SK-N-SH (cell line): ENCODE measurements around the gene GALK1. TPM values are rescaled to one million over a fixed set of nuclear protein-coding genes. Genes with fewer than 3 reads are reported as not detected.

Source experiments
- CTCF ChIA-PET: fragments of 300-600, 350-600 bp; formaldehyde crosslinking; extraction: SDS; loops from one replicate; lab custom pipeline; 2021; lab: Yijun Ruan, JAX
- POLR2A ChIA-PET: fragments of 350-600 bp; sonication (Branson Sonifier 250); formaldehyde crosslinking; extraction: SDS; loops from one replicate; lab custom pipeline; 2020; ENCODE audit warnings: antibody characterized with exemption, inconsistent platforms; lab: Yijun Ruan, JAX
- DNase-seq: peaks from one replicate; pipeline ENCODE4 v3.0.0; 2012
- H2AFZ ChIP-seq: fragments of 200-600 bp; sonication (generic); 2 replicates; pipeline ENCODE4 v1.8.1; 2016; ENCODE audit warnings: antibody characterized with exemption, mild to moderate bottlenecking, low read depth
- H3F3A ChIP-seq: fragments of 200-600 bp; sonication (generic); replicated peaks from 2 replicates; pipeline ENCODE3; 2016; ENCODE audit warnings: antibody characterized with exemption, mild to moderate bottlenecking; ENCODE audit not compliant: insufficient read depth
- H3K27ac ChIP-seq, 2 experiments: fragments of 200-500 bp in 1 of 2; fragments of 200-600 bp in 1 of 2; sonication (Bioruptor generic) in 1 of 2; sonication (generic), shearing (Covaris generic) in 1 of 2; 2 replicates each; pipeline versions ENCODE4 v1.5.1 to v1.6.1; 2014 to 2016; ENCODE audit warnings: low read depth in 2 of 2, inconsistent platforms in 1 of 2, low read length in 1 of 2, mild to moderate bottlenecking in 1 of 2, mixed read lengths in 1 of 2
- H3K27me3 ChIP-seq: fragments of 200-600 bp; sonication (generic), shearing (Covaris generic); 2 replicates; pipeline ENCODE4 v1.6.1; 2016; ENCODE audit warnings: mixed run types; ENCODE audit not compliant: insufficient read depth
- H3K36me3 ChIP-seq, 2 experiments: fragments of 200-500 bp in 1 of 2; fragments of 200-600 bp in 1 of 2; sonication (Bioruptor generic) in 1 of 2; sonication (generic) in 1 of 2; replicated peaks in 1 of 2; 2 replicates each; pipeline versions ENCODE3 to v1.5.1; 2014 to 2016; ENCODE audit warnings: low read length in 1 of 2, mild to moderate bottlenecking in 1 of 2; ENCODE audit not compliant: insufficient read depth in 2 of 2, control insufficient read depth in 1 of 2
- H3K4me1 ChIP-seq, 2 experiments: fragments of 200-500 bp in 1 of 2; fragments of 200-600 bp in 1 of 2; sonication (Bioruptor generic) in 1 of 2; sonication (generic), shearing (Covaris generic) in 1 of 2; 2 replicates each; pipeline versions ENCODE4 v1.5.1 to v1.6.1; 2014 to 2016; ENCODE audit warnings: low read depth in 1 of 2, low read length in 1 of 2, mixed run types in 1 of 2; ENCODE audit not compliant: insufficient read depth in 2 of 2, control insufficient read depth in 1 of 2
- H3K4me2 ChIP-seq: fragments of 200-600 bp; sonication (generic), shearing (Covaris generic); 2 replicates; pipeline ENCODE4 v1.6.1; 2017; ENCODE audit warnings: mixed run types
- H3K4me3 ChIP-seq, 2 experiments: fragments of 200-500 bp in 1 of 2; fragments of 200-600 bp in 1 of 2; sonication (Bioruptor generic) in 1 of 2; sonication (generic), shearing (Covaris generic) in 1 of 2; 2 replicates each; pipeline versions ENCODE4 v1.5.1 to v1.8.1; 2014 to 2016; ENCODE audit warnings: low read depth in 2 of 2, inconsistent platforms in 1 of 2, low read length in 1 of 2, mild to moderate bottlenecking in 1 of 2, mixed read lengths in 1 of 2, moderate library complexity in 1 of 2
- H3K79me2 ChIP-seq: fragments of 200-600 bp; sonication (generic); 2 replicates; pipeline ENCODE4 v1.8.1; 2017; ENCODE audit warnings: mild to moderate bottlenecking; ENCODE audit not compliant: insufficient read depth
- H3K9ac ChIP-seq: fragments of 200-600 bp; sonication (generic); 2 replicates; pipeline ENCODE4 v1.6.1; 2017; ENCODE audit warnings: mixed run types
- H3K9me2 ChIP-seq: fragments of 200-600 bp; sonication (generic); 2 replicates; pipeline ENCODE4 v1.6.1; 2017; ENCODE audit warnings: mixed run types
- H3K9me3 ChIP-seq: fragments of 200-600 bp; sonication (generic); 2 replicates; pipeline ENCODE4 v1.6.1; 2017; ENCODE audit warnings: mixed run types, mild to moderate bottlenecking, moderate library complexity
- H4K20me1 ChIP-seq: fragments of 200-600 bp; sonication (generic); 2 replicates; pipeline ENCODE4 v1.6.1; 2017; ENCODE audit warnings: mild to moderate bottlenecking, mixed run types; ENCODE audit not compliant: insufficient read depth
- CHD2 ChIP-seq: fragments of 150-350 bp; IDR thresholded peaks from 2 replicates; pipeline ENCODE4 v1.6.1; 2018; ENCODE audit warnings: low read length; ENCODE audit not compliant: partially characterized antibody
- FOXJ3 ChIP-seq: sonication (generic); formaldehyde crosslinking; IDR thresholded peaks from 2 replicates; pipeline ENCODE4 v1.5.1; 2020; ENCODE audit warnings: mild to moderate bottlenecking, missing genetic modification reagents
- GATA2 ChIP-seq: sonication (generic); formaldehyde crosslinking; IDR thresholded peaks from 2 replicates; pipeline ENCODE4 v1.5.0; 2020; ENCODE audit warnings: mild to moderate bottlenecking, missing genetic modification reagents
- JUND ChIP-seq: IDR thresholded peaks from 2 replicates; pipeline ENCODE4 v1.4.0; 2012
- MEF2A ChIP-seq: IDR thresholded peaks from 2 replicates; pipeline ENCODE4 v1.4.0; 2012; ENCODE audit warnings: low read depth, borderline replicate concordance
- NFIC ChIP-seq: IDR thresholded peaks from 2 replicates; pipeline ENCODE4 v1.4.0; 2012; ENCODE audit warnings: borderline replicate concordance
- NRF1 ChIP-seq: IDR thresholded peaks from 2 replicates; pipeline ENCODE4 v1.6.1; 2012; ENCODE audit warnings: low read depth, mild to moderate bottlenecking, low read length
- RAD21 ChIP-seq: IDR thresholded peaks from 2 replicates; pipeline ENCODE4 v1.6.1; 2012; ENCODE audit warnings: mild to moderate bottlenecking, low read length
- RFX5 ChIP-seq: IDR thresholded peaks from 2 replicates; pipeline ENCODE4 v1.6.1; 2012; ENCODE audit warnings: mild to moderate bottlenecking, improper control_type of control experiment, low read length
- RXRA ChIP-seq: IDR thresholded peaks from 2 replicates; pipeline ENCODE4 v1.4.0; 2012; ENCODE audit warnings: low read depth, mild to moderate bottlenecking, borderline replicate concordance
- SIN3A ChIP-seq: IDR thresholded peaks from 2 replicates; pipeline ENCODE4 v1.6.1; 2012; ENCODE audit warnings: low read depth, mild to moderate bottlenecking, low read length, moderate library complexity, borderline replicate concordance
- TAF1 ChIP-seq: IDR thresholded peaks from 2 replicates; pipeline ENCODE4 v1.6.1; 2012; ENCODE audit warnings: low read depth, mild to moderate bottlenecking, low read length, moderate library complexity, borderline replicate concordance
- TCF12 ChIP-seq: IDR thresholded peaks from 2 replicates; pipeline ENCODE4 v1.4.0; 2012
- TEAD4 ChIP-seq: IDR thresholded peaks from 2 replicates; pipeline ENCODE4 v1.4.0; 2012; ENCODE audit warnings: mild to moderate bottlenecking, borderline replicate concordance; ENCODE audit not compliant: insufficient read depth
- YY1 ChIP-seq: IDR thresholded peaks from 2 replicates; pipeline ENCODE4 v1.4.0; 2012; ENCODE audit warnings: low read depth, mild to moderate bottlenecking
- ZBTB33 ChIP-seq: IDR thresholded peaks from 2 replicates; pipeline ENCODE4 v1.4.0; 2012; ENCODE audit warnings: low read depth, borderline replicate concordance
- WGBS: methylation state at CpG from one replicate; pipeline ENCODE4 v1.1.6; 2017; ENCODE audit warnings: low lambda C conversion rate; 5-methylcytosine and 5-hydroxymethylcytosine counted together
- polyA plus RNA-seq, 3 experiments: library from polyadenylated mRNA; depleted of rRNA; stranded (reverse); fragments of >200 nt; gene quantifications; 2 replicates each; pipeline ENCODE4 v1.2.3, GENCODE V29; 2012
- TF ChIP-seq, protein P1 (sequence below): IDR thresholded peaks from 2 replicates; pipeline ENCODE4 v1.6.1; 2012; ENCODE audit warnings: mild to moderate bottlenecking, low read depth, low read length, moderate library complexity

The GALK1 gene
- polyA plus RNA-seq, 1 of the 3 experiments (the other 2 are of a cell fraction): 36.5 TPM

DNA sequence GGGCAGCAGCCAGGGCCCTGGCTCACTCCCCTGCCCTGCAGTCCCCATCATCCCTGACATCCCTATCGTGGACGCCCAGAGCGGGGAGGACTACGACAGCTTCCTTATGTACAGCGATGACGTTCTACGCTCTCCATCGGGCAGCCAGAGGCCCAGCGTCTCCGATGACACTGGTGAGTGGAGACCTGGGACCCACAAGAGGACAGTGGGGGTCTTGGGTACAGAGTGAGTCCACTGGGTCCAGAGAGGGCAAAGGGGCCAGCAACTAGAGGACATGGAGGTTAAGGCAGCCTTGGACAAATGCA lies 12.6 kb downstream of the GALK1 start:
- no peak overlapping the region for H3K4me2 ChIP-seq
- WGBS: 91% methylated on average over 10 of the region's 10 CpGs
- no peak overlapping the region for H3K27ac ChIP-seq
- peaks cover 17% of the 10 kb centered on the region for H3F3A ChIP-seq
- no peaks in the 10 kb centered on the region for H3K36me3 ChIP-seq
- POLR2A ChIA-PET: no interaction called here
- no peak overlapping the region for H3K4me3 ChIP-seq
- no peak overlapping the region for H2AFZ ChIP-seq
- H3K27me3 ChIP-seq: no peaks in the 10 kb centered on the region
- no peaks in the 10 kb centered on the region for H3K9me3 ChIP-seq
- TF ChIP-seq ZBTB33 (no peak), FOXJ3 (no peak), SIN3A (no peak), TEAD4 (no peak), TAF1 (no peak)
- TF ChIP-seq, protein P1, sequence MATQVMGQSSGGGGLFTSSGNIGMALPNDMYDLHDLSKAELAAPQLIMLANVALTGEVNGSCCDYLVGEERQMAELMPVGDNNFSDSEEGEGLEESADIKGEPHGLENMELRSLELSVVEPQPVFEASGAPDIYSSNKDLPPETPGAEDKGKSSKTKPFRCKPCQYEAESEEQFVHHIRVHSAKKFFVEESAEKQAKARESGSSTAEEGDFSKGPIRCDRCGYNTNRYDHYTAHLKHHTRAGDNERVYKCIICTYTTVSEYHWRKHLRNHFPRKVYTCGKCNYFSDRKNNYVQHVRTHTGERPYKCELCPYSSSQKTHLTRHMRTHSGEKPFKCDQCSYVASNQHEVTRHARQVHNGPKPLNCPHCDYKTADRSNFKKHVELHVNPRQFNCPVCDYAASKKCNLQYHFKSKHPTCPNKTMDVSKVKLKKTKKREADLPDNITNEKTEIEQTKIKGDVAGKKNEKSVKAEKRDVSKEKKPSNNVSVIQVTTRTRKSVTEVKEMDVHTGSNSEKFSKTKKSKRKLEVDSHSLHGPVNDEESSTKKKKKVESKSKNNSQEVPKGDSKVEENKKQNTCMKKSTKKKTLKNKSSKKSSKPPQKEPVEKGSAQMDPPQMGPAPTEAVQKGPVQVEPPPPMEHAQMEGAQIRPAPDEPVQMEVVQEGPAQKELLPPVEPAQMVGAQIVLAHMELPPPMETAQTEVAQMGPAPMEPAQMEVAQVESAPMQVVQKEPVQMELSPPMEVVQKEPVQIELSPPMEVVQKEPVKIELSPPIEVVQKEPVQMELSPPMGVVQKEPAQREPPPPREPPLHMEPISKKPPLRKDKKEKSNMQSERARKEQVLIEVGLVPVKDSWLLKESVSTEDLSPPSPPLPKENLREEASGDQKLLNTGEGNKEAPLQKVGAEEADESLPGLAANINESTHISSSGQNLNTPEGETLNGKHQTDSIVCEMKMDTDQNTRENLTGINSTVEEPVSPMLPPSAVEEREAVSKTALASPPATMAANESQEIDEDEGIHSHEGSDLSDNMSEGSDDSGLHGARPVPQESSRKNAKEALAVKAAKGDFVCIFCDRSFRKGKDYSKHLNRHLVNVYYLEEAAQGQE: no peak
- TF ChIP-seq, all 33 proteins: peak for 0
- peaks cover 0 to 39% of the 10 kb centered on the region in 2 experiments; a peak in 1 of 4 replicates for H3K4me1 ChIP-seq
- CTCF ChIA-PET: interaction anchor here (0.7 to 31.4 kb wide), 23 partner anchors 12 to 261 kb away, joined by 3 to 1370 read pairs (median 14); partner anchors contain the start of genes GALK1, ITGB4, MRPL38 and RECQL5
- no peaks in the 10 kb centered on the region for H3K79me2 ChIP-seq
- no peak overlapping the region for H3K9ac ChIP-seq
- no peaks in the 10 kb centered on the region for H3K9me2 ChIP-seq
- DNase-seq: no peak
- H4K20me1 ChIP-seq: no peaks in the 10 kb centered on the region

GRCh38 chr17:75751676-75752404 lies 13.2 kb downstream of the GALK1 start:
- no peaks in the 10 kb centered on the region for H3K9me3 ChIP-seq
- H3K4me3 ChIP-seq: no peak overlapping the region
- peaks cover 0 to 39% of the 10 kb centered on the region in 2 experiments; a peak in 1 of 4 replicates for H3K4me1 ChIP-seq
- POLR2A ChIA-PET: interaction anchor here (3.2 kb wide), 1 partner anchor 24 kb away, joined by 18 read pairs; no protein-coding TSS in a partner anchor
- 85% methylated on average over 23 of the region's 24 CpGs for WGBS
- H2AFZ ChIP-seq: no peak overlapping the region
- no peak overlapping the region for H3K4me2 ChIP-seq
- H3K9ac ChIP-seq: no peak overlapping the region
- H3K79me2 ChIP-seq: no peaks in the 10 kb centered on the region
- no peaks in the 10 kb centered on the region for H3K27me3 ChIP-seq
- peaks cover 18% of the 10 kb centered on the region for H3F3A ChIP-seq
- CTCF ChIA-PET: interaction anchor here (0.7 to 31.4 kb wide), 22 partner anchors 9 to 151 kb away, joined by 3 to 1370 read pairs (median 40); partner anchors contain the start of genes GALK1, ITGB4, RECQL5 and SAP30BP
- H4K20me1 ChIP-seq: no peaks in the 10 kb centered on the region
- H3K9me2 ChIP-seq: no peaks in the 10 kb centered on the region
- DNase-seq: no peak
- no peak overlapping the region for H3K27ac ChIP-seq
- no peaks in the 10 kb centered on the region for H3K36me3 ChIP-seq
- TF ChIP-seq NRF1 (no peak), GATA2 (CRISPR knock-in tag) (no peak), CHD2 (no peak), JUND (no peak), RFX5 (no peak), NFIC (no peak), YY1 (no peak), FOXJ3 (no peak), RXRA (no peak), MEF2A (no peak), RAD21 (no peak), TCF12 (no peak)
- TF ChIP-seq, protein P1: no peak
